ENCODE measurements around the gene MRGPRE.

The MRGPRE gene

GRCh38 chr11:3213659-3214419 is 18.4 kb downstream of the MRGPRE start:
- DNase-seq (ENCODE audit: low spot score): no peak

- DNase-seq (ENCODE audit: low spot score): no peak
These were observed 23.9 kb downstream of the MRGPRE start for GRCh38 chr11:3208272-3208671.

- DNase-seq (ENCODE audit: low spot score): no peak
These were observed 24.6 kb downstream of the MRGPRE start for GRCh38 chr11:3207526-3208189.

- no peak for DNase-seq (ENCODE audit: low spot score)
These were observed 25.4 kb downstream of the MRGPRE start for GRCh38 chr11:3206922-3207204.

- DNase-seq (ENCODE audit: low spot score): no peak
These were observed 25.9 kb downstream of the MRGPRE start for GRCh38 chr11:3206156-3206921.

- DNase-seq (ENCODE audit: low spot score): no peak
These were observed 26.7 kb downstream of the MRGPRE start for GRCh38 chr11:3205261-3206155.

GRCh38 chr11:3204141-3205015 is 27.8 kb downstream of the MRGPRE start:
- no peak for DNase-seq (ENCODE audit: low spot score)

GRCh38 chr11:3203221-3204043 is 28.8 kb downstream of the MRGPRE start:
- no peak for DNase-seq (ENCODE audit: low spot score)

GRCh38 chr11:3202759-3203158 is 29.5 kb downstream of the MRGPRE start:
- no peak for DNase-seq (ENCODE audit: low spot score)

- no peak for DNase-seq (ENCODE audit: low spot score)
These were observed 29.9 kb downstream of the MRGPRE start for GRCh38 chr11:3202305-3202704.

GRCh38 chr11:3201677-3202181 is 30.5 kb downstream of the MRGPRE start:
- no peak for DNase-seq (ENCODE audit: low spot score)

- no peak for DNase-seq (ENCODE audit: low spot score)
These were observed 31.1 kb downstream of the MRGPRE start for GRCh38 chr11:3201112-3201581.

GRCh38 chr11:3200388-3201111 is 31.7 kb downstream of the MRGPRE start:
- no peak for DNase-seq (ENCODE audit: low spot score)

GRCh38 chr11:3199537-3200295 is 32.5 kb downstream of the MRGPRE start:
- no peak for DNase-seq (ENCODE audit: low spot score)

GRCh38 chr11:3198815-3199214 is 33.4 kb downstream of the MRGPRE start:
- no peak for DNase-seq (ENCODE audit: low spot score)

- no peak for DNase-seq (ENCODE audit: low spot score)
These were observed 34.2 kb downstream of the MRGPRE start for GRCh38 chr11:3197878-3198528.

- no peak for DNase-seq (ENCODE audit: low spot score)
These were observed 35.0 kb downstream of the MRGPRE start for GRCh38 chr11:3197044-3197695.

Measured in kidney capillary endothelial cell (primary cell).